HG02623 (cell line): ENCODE data around the gene PTPRD.
"Not testable (repeated sequence)": the region's sequence is repeated elsewhere in the genome, so short reads cannot be mapped to it uniquely, and the experiment has no call there.

Experiments
- ATAC-seq: cut with Tn5 transposase; IDR thresholded peaks from one replicate; pipeline ENCODE4 v1.9.1; 2021; ENCODE audit warnings: moderate library complexity; ENCODE audit not compliant: unreplicated experiment

Gene PTPRD

GRCh38 chr9:10488937-10489336 lies 123.9 kb downstream of the PTPRD start:
- ATAC-seq: no peak

DNA sequence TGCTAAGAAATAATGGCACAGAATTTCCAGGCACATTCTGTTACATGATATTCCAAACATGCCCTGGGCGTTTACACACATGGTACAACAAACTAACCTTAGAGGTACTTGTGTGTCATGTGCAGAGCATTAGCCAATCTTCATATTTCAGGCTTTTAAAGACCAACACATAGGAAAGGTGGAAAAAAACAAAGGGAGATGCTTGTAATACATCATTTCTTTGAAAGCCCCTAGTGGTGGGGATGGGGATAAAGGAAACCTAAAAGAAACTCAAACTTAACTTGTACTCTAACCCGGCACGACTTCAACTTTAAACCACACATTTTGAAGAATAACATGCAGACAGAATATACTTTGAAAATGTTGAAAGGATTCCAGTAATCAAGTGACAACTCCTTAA lies 133.6 kb downstream of the PTPRD start:
- ATAC-seq: no peak

DNA sequence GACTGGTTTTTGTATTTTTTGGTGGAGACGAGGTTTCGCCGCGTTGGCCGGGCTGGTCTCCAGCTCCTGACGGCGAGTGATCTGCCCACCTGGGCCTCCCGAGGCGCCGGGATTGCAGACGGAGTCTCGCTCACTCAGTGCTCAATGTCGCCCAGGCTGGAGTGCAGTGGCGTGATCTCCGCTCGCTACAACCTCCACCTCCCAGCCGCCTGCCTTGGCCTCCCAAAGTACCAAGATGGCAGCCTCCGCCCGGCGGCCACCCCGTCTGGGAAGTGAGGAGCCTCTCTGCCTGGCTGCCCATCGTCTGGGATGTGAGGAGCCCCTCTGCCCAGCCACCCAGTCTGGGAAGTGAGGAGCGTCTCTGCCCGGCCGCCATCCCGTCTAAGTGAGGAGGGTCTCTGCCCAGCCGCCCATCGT lies 163.6 kb downstream of the PTPRD start:
- ATAC-seq: not testable (repeated sequence)

- ATAC-seq: no peak
Observed at GRCh38 chr9:10447036-10447435, 165.8 kb downstream of the PTPRD start.

DNA sequence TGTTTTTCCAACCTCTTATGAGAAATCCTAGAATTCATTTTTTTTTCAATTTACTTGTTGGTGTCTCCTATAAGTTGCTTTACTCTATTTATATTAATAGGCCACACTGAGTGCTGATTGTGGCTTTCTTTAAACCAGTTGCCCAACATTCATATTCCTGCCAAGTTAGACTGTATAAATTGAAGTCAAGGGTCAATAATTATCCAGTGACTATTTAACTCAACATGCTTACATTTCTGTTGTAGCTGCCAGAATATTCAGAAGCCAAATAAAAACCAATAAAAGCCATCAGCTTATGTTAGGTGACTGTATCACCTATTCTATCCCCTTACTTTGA lies 169.0 kb downstream of the PTPRD start:
- no peak for ATAC-seq

- ATAC-seq: no peak
Observed at GRCh38 chr9:10443181-10443867, 169.5 kb downstream of the PTPRD start.

GRCh38 chr9:10438955-10439354 lies 173.8 kb downstream of the PTPRD start:
- ATAC-seq: no peak

DNA sequence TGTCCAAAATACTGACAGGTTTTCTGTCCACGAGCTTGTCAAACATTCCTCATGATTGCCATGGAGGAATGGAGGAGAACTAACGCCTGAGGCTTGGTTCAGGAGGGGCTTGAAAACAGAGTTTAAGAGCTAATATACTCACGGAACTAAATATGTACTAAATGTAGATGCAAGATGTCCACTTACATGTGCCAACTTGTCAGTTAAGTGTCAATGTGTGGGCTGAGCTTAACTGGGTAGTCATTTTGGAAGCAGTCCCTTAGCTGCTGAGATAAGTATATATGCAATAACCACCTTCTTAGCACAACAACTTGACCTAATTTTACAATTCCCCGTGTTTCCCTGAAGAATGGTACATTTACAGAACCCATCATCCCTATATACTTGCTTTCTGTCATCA lies 176.0 kb downstream of the PTPRD start:
- ATAC-seq: no peak

- no peak for ATAC-seq
Observed at GRCh38 chr9:10434412-10434811, 178.4 kb downstream of the PTPRD start.

- ATAC-seq: no peak
Observed at GRCh38 chr9:10411272-10411671, 201.5 kb downstream of the PTPRD start.

DNA sequence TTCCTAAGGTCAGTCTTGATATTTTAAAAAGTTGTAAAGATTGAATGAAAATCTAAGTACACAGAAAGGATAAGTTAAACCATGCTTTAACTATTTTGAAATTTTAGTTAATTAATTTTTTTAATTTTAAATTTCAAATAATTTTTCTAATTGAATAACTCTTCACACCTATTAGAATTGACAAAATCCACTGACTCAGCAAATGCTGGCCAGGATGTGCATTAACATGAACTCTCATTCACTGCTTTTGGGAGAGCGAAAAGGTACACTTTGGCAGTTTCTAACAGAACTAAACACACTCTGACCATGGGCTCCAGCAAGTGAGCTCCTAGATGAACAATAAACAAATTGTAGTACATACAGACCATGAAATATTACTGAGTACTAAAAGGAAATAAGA lies 209.5 kb downstream of the PTPRD start:
- ATAC-seq: no peak

GRCh38 chr9:10396615-10397014 lies 216.2 kb downstream of the PTPRD start:
- no peak for ATAC-seq

DNA sequence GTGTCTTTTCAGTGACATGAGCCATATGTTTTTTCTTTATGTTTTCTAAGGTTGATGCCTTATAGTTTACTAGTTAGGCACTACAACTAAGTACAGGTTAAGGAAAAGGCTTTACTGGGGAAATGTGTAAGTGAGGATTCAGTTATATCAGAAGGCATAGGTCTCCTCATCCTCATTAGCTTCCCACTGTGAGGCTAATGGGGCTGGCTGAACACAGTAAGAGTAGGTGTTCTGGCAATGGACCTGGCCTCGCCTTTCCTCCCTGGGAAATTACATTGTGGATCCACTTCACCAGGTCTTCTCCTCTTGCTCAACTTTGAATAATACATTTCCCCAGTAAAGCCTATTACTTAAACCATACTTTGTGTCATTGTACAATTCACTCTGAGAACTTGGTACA lies 225.5 kb downstream of the PTPRD start:
- no peak for ATAC-seq

GRCh38 chr9:10371824-10372223 lies 241.0 kb downstream of the PTPRD start:
- ATAC-seq: no peak

GRCh38 chr9:10366171-10366779 lies 246.5 kb downstream of the PTPRD start:
- peak; percentile 96 for ATAC-seq

GRCh38 chr9:10354591-10354990 lies 258.2 kb downstream of the PTPRD start:
- ATAC-seq: no peak

DNA sequence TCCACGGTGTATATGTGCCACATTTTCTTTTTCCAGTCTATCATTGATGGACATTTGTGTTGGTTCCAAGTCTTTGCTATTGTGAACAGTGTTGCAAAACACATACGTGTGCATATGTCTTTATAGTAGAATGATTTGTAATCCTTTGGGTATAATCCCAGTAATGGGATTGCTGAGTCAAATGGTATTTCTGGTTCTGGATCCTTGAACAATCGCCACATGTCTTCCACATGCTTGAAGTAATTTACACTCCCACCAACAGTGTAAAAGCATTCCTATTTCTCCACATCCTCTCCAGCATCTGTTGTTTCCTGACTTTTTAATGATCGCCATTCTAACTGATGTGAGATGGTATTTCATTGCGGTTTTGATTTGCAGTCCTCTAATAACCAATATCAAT lies 267.2 kb downstream of the PTPRD start:
- not testable (repeated sequence) for ATAC-seq

- no peak for ATAC-seq
Observed at GRCh38 chr9:10341057-10341456, 271.7 kb downstream of the PTPRD start.

DNA sequence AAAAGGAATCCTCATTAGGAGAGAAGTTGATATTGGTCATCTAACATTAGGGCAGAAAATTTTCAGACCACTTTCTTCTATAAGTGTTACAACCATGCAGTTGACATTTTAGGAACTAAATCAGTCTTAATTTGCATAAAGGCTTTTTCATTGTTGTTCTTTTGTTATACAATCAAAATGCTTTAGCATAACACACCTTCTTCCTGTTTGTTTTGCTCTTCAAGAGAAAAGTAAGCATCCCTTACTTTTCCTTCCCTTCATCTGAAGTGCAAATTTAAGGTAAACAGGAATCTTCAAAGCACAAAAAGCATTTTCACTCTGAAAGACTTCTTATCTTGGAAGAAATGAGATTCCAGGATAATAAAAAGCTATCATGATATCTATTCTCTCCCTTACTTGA lies 273.6 kb downstream of the PTPRD start:
- no peak for ATAC-seq

DNA sequence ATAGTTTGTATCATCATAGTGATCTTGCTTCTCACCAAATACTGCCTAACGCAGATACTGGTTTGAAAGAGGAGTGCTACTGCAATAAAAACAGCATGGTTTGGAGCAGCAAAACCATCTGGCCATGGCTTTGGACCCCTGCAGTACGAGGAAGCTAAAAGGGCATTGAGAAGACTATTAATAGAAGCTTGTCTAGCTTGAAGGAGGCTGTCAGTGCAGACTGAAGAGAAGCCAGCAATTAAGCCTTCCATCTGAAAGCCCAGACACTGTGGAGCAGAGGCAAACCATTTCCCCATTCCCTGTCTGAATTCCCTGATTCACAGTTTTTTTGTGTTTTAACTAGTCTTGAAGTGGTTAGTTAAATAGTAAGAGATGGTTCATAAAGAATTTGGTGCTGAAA lies 281.6 kb downstream of the PTPRD start:
- ATAC-seq: no peak

DNA sequence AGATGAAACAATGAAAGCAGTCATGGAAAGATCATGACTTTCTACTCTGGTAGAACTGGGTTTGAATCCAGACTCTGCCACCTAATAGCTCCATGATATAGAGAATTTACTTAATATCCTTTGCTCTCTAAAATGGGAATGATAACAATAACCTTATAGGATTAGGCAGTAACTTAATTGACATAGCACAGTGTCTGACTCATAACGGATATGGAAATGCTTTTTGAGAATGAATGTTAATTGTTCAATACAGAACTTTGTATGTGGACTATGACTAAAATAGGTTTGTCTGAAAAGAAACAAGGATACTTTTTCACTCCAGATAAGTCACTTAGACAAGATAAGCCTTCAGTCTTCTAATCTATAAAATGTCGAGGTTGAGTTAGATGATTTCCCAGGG lies 330.7 kb downstream of the PTPRD start:
- no peak for ATAC-seq

DNA sequence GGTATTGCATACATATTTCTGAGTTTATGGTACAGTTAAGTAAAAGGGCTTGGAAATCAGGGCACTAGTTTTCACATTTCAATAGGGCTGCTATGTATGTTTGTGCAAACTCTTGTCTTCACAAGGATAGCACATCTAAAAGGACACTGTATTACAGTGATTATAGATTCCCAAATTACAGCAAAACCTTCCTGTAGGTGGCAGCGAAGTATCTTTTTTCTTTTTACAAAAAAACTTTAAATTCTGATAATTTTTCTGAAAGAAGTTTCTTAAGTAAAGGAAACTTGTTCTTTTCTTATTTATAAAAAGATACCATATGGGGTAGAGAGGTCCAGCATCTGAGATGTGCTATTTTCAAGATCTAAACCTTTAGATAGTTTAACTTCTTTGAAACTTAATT lies 337.8 kb downstream of the PTPRD start:
- ATAC-seq: no peak

DNA sequence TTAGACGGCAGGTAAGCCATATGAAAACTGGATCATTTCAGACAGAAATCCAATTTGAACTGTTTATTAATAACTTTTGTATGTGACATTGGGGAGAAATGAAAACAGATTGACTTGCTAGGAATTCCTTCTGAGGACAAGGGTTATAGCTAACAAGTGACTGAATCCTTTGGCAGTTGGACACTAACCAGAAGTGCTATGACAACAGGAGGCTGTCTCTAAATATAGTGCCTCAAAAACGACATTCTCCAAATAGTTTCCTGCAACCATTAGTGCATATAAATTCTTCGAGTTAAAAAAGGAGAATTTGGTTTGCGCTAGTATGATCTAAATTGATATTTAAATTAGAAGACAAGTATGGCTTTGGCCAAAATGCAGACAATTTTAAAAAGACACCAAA lies 338.6 kb downstream of the PTPRD start:
- no peak for ATAC-seq
